SJSA1 (cell line): Measurements from ENCODE around the gene FGF16. TPM values are rescaled to one million over a fixed set of nuclear protein-coding genes. Genes with fewer than 3 reads are reported as not detected.
"Not testable (repeated sequence)": the region's sequence is repeated elsewhere in the genome, so short reads cannot be mapped to it uniquely, and the experiment has no call there.

ENCODE experiments used
- DNase-seq, 2 experiments: peaks; one replicate each; pipeline ENCODE4 v3.0.0-alpha.2; 2015 to 2020; ENCODE audit warnings: low spot score in 2 of 2, low read depth in 1 of 2
- H3K27ac ChIP-seq: fragments of 250-450 bp; sonication (Bioruptor Pico); 2 replicates; pipeline ENCODE4 v1.5.1; 2020; ENCODE audit warnings: mild to moderate bottlenecking, moderate library complexity
- H3K27me3 ChIP-seq: fragments of 250-450 bp; sonication (Bioruptor Pico); replicated peaks from 2 replicates; pipeline ENCODE4 v1.5.1; 2020; ENCODE audit warnings: mild to moderate bottlenecking, moderate library complexity
- H3K36me3 ChIP-seq: fragments of 250-450 bp; sonication (Bioruptor Pico); 2 replicates; pipeline ENCODE4 v1.5.1; 2020; ENCODE audit warnings: mild to moderate bottlenecking
- H3K4me1 ChIP-seq: fragments of 250-450 bp; sonication (Bioruptor Pico); replicated peaks from 2 replicates; pipeline ENCODE4 v1.6.1; 2021; ENCODE audit warnings: mild to moderate bottlenecking
- H3K4me3 ChIP-seq: fragments of 250-450 bp; sonication (Bioruptor Pico); 2 replicates; pipeline ENCODE4 v1.5.1; 2020; ENCODE audit warnings: mild to moderate bottlenecking
- H3K9me3 ChIP-seq: fragments of 250-450 bp; sonication (Bioruptor Pico); replicated peaks from 2 replicates; pipeline ENCODE4 v1.5.1; 2020; ENCODE audit warnings: mild to moderate bottlenecking
- total RNA-seq: library from RNA; depleted of rRNA; stranded (reverse); fragments of >200 nt; shearing (Covaris generic); gene quantifications from 2 replicates; pipeline ENCODE4 v1.2.3, GENCODE V29; 2014

The FGF16 gene
- total RNA-seq, 1 experiment from 2014 or later = not detected

DNA sequence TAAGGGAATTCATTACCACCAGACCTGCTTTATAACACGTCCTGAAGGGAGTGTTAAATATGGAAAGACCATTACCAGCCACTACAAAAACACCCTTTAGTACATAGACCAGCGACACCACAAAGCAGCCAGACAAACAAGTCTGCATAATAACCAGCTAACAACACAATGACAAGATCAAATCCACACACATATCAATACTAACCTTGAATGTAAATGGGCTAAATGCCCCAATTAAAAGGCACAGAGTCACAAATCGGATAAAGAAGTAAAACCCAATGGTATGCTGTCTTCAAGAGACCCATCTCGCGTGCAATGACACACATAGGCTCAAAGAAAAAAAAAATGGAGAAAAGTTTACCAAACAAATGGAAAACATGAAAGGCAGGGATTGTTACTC is 36.9 kb downstream of the FGF16 start:
- no peak overlapping the region for H3K4me3 ChIP-seq
- DNase-seq = no peak
- H3K4me1 ChIP-seq = no peaks in the 10 kb centered on the region
- no peaks in the 10 kb centered on the region for H3K9me3 ChIP-seq
- H3K27ac ChIP-seq = no peak overlapping the region
- no peaks in the 10 kb centered on the region for H3K27me3 ChIP-seq
- no peaks in the 10 kb centered on the region for H3K36me3 ChIP-seq

GRCh38 chrX:77493677-77494553 is 46.7 kb downstream of the FGF16 start:
- H3K27ac ChIP-seq = no peak overlapping the region
- no peaks in the 10 kb centered on the region for H3K36me3 ChIP-seq
- H3K4me1 ChIP-seq = no peaks in the 10 kb centered on the region
- peak in 1 of 2 experiments; percentile 35 for DNase-seq
- no peak overlapping the region for H3K4me3 ChIP-seq
- no peaks in the 10 kb centered on the region for H3K27me3 ChIP-seq
- no peaks in the 10 kb centered on the region for H3K9me3 ChIP-seq

- not testable (repeated sequence) for H3K27ac ChIP-seq, H3K9me3 ChIP-seq, H3K4me1 ChIP-seq, DNase-seq, H3K36me3 ChIP-seq, H3K4me3 ChIP-seq, H3K27me3 ChIP-seq
These were observed 53.0 kb downstream of the FGF16 start for GRCh38 chrX:77500164-77500563.

- H3K4me1 ChIP-seq = no peaks in the 10 kb centered on the region
- no peaks in the 10 kb centered on the region for H3K9me3 ChIP-seq
- H3K27me3 ChIP-seq = no peaks in the 10 kb centered on the region
- no peak for DNase-seq
- H3K36me3 ChIP-seq = no peaks in the 10 kb centered on the region; the same call in 1 of the 2 replicates
- H3K27ac ChIP-seq = no peak overlapping the region
- no peak overlapping the region for H3K4me3 ChIP-seq
These were observed 55.8 kb downstream of the FGF16 start for GRCh38 chrX:77502951-77503525.

- DNase-seq = no peak
- Histone ChIP-seq H3K36me3 (no peaks in the 10 kb centered on the region; the same call in none of the 2 replicates), H3K4me3 (no peak overlapping the region), H3K4me1 (no peaks in the 10 kb centered on the region), H3K27ac (no peak overlapping the region), H3K9me3 (no peaks in the 10 kb centered on the region), H3K27me3 (no peaks in the 10 kb centered on the region)
These were observed 58.0 kb downstream of the FGF16 start for GRCh38 chrX:77505227-77505626.
